T follicular helper cell (primary cell): ENCODE results near the gene TBATA.

Experiments used
- DNase-seq: peaks from one replicate; pipeline ENCODE4 v3.0.0-alpha.2; 2020; ENCODE audit warnings: low read depth

Gene TBATA

GRCh38 chr10:70761727-70762350, 23.3 kb downstream of the TBATA start:
- no peak for DNase-seq

- DNase-seq: no peak
Observed at GRCh38 chr10:70761031-70761601, 24.1 kb downstream of the TBATA start.

- no peak for DNase-seq
Observed at GRCh38 chr10:70760271-70760787, 24.8 kb downstream of the TBATA start.

GRCh38 chr10:70759781-70760180, 25.4 kb downstream of the TBATA start:
- DNase-seq: no peak

GRCh38 chr10:70758757-70759514, 26.2 kb downstream of the TBATA start:
- DNase-seq: peak; percentile 47

- DNase-seq: no peak
Observed at GRCh38 chr10:70757856-70758255, 27.3 kb downstream of the TBATA start.

GRCh38 chr10:70756700-70757360, 28.3 kb downstream of the TBATA start:
- no peak for DNase-seq

GRCh38 chr10:70753841-70754621, 31.1 kb downstream of the TBATA start:
- no peak for DNase-seq

- no peak for DNase-seq
Observed at GRCh38 chr10:70753026-70753663, 32.0 kb downstream of the TBATA start.

GRCh38 chr10:70752571-70752970, 32.6 kb downstream of the TBATA start:
- DNase-seq: no peak

GRCh38 chr10:70751991-70752390, 33.2 kb downstream of the TBATA start:
- DNase-seq: no peak

- no peak for DNase-seq
Observed at GRCh38 chr10:70751356-70751755, 33.8 kb downstream of the TBATA start.

- DNase-seq: no peak
Observed at GRCh38 chr10:70750156-70750703, 34.9 kb downstream of the TBATA start.

- no peak for DNase-seq
Observed at GRCh38 chr10:70749756-70750155, 35.4 kb downstream of the TBATA start.

GRCh38 chr10:70748801-70749573, 36.2 kb downstream of the TBATA start:
- DNase-seq: no peak

- DNase-seq: no peak
Observed at GRCh38 chr10:70748305-70748704, 36.9 kb downstream of the TBATA start.

GRCh38 chr10:70747192-70747965, 37.8 kb downstream of the TBATA start:
- no peak for DNase-seq

- DNase-seq: no peak
Observed at GRCh38 chr10:70745555-70745954, 39.6 kb downstream of the TBATA start.

GRCh38 chr10:70744617-70745143, 40.5 kb downstream of the TBATA start:
- DNase-seq: no peak
